Subcutaneous adipose tissue (tissue), 4 donors: ENCODE measurements around the gene TIMP4. TPM values are rescaled to one million over a fixed set of nuclear protein-coding genes. Genes with fewer than 3 reads are reported as not detected.

ENCODE experiments used
- total RNA-seq, 4 donors: library from RNA; depleted of rRNA; stranded (reverse); fragments of >200 nt; gene quantifications; one replicate each; pipeline ENCODE4 v1.1.0, GENCODE V29; 2016
- TF ChIP-seq, protein P1 (sequence below): fragments of 450-650 bp; IDR thresholded peaks from one replicate; pipeline ENCODE4 v1.5.1; 2016; ENCODE audit warnings: low read depth, mild to moderate bottlenecking, control low read depth, antibody characterized with exemption, moderate library complexity

The TIMP4 gene
- total RNA-seq, 4 donors from 2014 or later: 97.2 to 362 (median 213) TPM

DNA sequence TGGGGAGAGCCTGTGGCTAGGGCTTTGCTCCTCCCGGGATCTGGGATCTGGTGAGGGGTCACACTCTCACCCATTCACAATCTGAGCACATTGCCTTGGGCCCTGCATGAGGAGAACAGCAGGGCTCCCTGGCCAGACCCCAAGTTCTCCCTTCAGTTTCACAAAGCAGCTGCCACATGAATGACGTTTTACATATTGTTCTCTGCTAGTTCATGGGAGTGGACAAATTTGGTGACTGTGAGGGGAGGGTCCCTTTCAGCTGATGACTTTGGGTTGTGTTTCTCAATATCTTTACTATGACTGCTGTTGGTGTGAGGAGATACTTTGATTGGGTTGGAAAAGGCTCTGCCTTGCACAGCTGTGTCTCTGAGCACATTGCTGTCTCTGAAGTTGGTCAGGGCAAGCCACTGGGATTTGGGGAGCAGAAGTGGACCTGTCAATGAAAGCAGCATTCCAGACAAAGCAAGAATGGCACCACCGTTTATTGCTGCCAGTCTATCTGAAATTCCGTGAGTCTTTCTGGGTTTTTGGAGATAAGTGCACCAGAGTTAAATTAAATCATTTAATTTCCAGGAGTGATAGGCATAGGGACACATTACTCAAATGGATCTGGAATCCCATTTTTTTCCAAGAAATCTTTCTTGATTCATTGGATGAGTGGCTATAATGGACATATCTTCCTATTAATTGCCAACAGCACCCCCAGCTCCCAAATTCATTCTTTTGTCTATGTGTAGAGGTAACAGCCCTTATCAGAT lies 10.3 kb downstream of the TIMP4 start:
- TF ChIP-seq, protein P1, sequence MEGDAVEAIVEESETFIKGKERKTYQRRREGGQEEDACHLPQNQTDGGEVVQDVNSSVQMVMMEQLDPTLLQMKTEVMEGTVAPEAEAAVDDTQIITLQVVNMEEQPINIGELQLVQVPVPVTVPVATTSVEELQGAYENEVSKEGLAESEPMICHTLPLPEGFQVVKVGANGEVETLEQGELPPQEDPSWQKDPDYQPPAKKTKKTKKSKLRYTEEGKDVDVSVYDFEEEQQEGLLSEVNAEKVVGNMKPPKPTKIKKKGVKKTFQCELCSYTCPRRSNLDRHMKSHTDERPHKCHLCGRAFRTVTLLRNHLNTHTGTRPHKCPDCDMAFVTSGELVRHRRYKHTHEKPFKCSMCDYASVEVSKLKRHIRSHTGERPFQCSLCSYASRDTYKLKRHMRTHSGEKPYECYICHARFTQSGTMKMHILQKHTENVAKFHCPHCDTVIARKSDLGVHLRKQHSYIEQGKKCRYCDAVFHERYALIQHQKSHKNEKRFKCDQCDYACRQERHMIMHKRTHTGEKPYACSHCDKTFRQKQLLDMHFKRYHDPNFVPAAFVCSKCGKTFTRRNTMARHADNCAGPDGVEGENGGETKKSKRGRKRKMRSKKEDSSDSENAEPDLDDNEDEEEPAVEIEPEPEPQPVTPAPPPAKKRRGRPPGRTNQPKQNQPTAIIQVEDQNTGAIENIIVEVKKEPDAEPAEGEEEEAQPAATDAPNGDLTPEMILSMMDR: no peak

DNA sequence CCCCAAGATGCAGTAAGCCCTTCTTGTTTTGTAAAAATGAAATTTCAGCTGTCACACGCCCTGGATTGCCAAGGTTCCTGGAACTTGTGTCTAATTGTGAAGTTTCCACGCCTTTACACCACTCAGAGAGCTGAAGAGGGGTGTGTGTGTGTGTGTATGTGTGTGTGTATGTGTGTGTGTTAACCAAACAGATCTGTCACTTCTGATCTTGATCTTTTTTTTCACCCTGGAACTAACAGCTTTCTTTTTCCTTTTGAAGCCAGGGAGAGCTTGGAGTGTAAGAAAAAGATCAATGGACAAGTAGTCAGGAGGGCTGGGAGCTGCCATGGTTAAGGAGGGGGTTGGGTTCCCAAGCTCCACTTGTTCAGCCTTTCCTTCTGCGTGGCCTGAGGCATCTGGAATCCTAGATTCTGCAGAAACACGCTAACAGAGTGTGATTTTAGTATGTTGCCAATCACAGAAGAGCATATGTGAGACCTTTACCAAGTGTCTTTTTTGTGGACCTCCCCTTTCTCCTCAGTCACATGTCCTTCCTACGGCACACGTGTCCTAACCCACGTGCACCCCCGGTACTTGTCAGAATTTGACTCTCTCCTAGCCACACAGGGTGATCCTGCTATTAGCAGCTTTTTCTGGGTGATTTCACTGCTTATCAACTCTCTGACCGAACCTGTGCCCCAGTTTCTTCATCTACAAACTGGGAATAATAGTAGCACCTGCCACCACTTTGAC lies 11.5 kb downstream of the TIMP4 start:
- TF ChIP-seq, protein P1: no peak

DNA sequence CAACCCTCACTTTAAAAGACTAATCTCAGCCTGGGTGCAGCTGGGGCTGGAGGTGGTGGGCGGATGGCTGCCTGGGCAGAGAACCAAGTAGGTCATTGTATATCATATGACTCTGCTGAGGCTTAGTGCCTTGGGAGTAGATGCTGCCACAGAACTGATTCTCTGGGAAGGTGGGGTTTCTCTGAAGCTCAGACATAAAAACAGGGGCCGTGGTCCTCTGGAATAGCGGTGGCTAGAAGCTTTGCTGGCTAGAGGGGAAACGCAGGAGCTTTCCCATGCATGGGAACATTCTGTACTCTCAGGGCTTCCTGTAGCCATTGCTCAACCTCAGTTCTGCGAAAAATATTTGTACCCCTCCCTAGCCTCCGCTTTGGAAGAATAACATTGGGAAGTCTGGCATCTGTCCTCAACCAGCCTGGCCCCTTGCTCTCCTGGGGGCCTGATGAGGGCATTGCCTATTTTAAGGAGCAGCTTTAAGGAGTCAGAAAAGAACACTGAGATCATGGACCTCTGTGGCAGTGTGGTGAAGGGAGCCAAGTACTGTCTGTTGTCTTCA lies 14.7 kb downstream of the TIMP4 start:
- TF ChIP-seq, protein P1: no peak

DNA sequence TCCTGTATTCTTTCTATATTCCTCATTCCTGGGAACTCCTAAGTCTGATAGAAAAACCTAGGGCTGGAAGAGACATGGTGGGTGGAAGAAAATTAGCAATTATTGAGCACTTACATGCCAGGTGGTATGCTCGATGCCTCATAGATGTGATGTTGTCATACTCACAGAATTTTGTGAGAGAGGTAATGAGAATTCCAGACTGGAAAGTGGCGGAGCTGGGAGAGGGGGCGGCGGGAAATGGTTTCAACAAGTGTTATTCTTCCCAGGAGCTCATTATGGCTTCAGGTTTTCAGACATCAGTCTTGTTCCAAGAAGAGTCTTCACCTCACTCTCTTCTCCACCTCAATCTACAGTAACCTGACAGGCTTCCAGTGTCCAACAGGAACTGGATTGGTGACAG lies 16.2 kb downstream of the TIMP4 start:
- TF ChIP-seq, protein P1: no peak

DNA sequence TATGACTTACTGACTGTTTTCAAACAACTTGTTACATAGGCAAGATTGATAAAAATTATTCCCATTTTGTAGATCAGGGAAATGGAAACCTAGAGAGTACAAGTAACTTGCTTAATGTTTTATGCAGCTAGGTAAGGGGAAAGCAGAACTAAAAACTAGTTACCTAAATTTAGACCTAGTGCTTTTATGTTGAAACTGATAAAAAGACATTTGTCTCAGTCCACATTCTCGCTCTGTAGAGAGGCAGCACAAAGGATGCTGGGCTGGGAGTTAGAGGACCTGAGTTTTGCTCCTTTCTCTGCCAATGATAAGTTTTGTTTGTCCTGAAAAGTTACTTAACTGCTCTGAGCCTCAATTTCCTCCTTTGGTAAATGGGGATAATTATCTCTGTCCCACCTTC lies 17.4 kb downstream of the TIMP4 start:
- TF ChIP-seq, protein P1: no peak

DNA sequence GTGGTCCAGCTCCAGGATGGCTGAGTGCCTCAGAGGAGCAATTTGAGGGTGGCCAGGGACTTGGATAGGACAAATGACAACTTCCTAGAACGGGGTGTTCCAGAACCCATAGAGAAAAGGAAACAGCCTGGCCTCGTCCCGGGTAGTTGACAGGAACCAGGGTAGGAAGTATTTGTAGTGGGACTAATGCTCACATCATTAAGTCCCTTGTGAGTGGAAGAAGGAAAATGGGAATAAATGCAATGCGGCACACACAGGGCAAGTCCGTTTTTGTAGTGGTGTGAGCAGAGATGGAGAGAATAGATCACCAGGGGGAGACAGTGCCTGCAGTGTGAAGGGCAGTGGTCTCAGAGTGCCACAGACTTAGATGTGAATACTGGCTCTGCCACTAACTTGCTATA lies 19.6 kb downstream of the TIMP4 start:
- TF ChIP-seq, protein P1: no peak

DNA sequence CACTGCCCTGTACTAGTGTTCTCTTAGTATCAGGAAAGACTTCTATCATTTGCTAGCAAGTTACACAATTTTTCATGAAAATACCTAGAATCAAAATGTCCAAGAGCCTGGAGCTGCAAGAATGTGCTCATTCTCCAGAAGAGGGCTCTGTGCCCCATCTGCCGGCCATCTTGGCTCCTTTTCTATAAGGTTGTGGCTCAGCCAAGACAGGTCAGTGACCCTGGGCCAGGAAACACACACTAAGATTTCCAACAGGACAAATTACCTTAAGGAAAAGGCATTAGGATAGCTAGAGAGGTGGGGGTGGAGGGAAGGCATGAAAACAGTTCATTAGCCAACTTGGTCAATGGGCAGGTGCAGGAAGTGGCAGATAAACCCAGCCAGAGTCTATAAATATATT lies 20.7 kb downstream of the TIMP4 start:
- TF ChIP-seq, protein P1: no peak
